ENCODE measurements around the gene PSMB8.
"Not testable (repeated sequence)": the region's sequence is repeated elsewhere in the genome, so short reads cannot be mapped to it uniquely, and the experiment has no call there.

- not testable (repeated sequence) for TF ChIP-seq MXI1 (IDR thresholded peaks at IDR 0.05; ENCODE audit: borderline replicate concordance, low read depth, low read length); MAFK (IDR thresholded peaks at IDR 0.05; ENCODE audit: low read depth, low read length); POLR2A (IDR thresholded peaks at IDR 0.05; ENCODE audit: low read depth, low read length); CEBPB (IDR thresholded peaks at IDR 0.05; ENCODE audit: low read depth, low read length)
- TF ChIP-seq, protein P1, sequence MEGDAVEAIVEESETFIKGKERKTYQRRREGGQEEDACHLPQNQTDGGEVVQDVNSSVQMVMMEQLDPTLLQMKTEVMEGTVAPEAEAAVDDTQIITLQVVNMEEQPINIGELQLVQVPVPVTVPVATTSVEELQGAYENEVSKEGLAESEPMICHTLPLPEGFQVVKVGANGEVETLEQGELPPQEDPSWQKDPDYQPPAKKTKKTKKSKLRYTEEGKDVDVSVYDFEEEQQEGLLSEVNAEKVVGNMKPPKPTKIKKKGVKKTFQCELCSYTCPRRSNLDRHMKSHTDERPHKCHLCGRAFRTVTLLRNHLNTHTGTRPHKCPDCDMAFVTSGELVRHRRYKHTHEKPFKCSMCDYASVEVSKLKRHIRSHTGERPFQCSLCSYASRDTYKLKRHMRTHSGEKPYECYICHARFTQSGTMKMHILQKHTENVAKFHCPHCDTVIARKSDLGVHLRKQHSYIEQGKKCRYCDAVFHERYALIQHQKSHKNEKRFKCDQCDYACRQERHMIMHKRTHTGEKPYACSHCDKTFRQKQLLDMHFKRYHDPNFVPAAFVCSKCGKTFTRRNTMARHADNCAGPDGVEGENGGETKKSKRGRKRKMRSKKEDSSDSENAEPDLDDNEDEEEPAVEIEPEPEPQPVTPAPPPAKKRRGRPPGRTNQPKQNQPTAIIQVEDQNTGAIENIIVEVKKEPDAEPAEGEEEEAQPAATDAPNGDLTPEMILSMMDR (conservative IDR thresholded peaks at IDR 0.05; ENCODE audit: low read depth, low read length), result not testable (repeated sequence)
Measured at GRCh38 chr6:32880962-32881361, 37.1 kb upstream of the PSMB8 start.

All from IMR-90 (cell line).